Ishikawa (cell line): ENCODE data around the gene PLD6.

ENCODE experiments used
- CEBPB ChIP-seq: IDR thresholded peaks from 2 replicates; pipeline ENCODE4 v1.6.1; 2012
- EGR1 ChIP-seq: IDR thresholded peaks from 2 replicates; pipeline ENCODE4 v1.6.1; 2012
- FOXM1 ChIP-seq: IDR thresholded peaks from 2 replicates; pipeline ENCODE4 v1.6.1; 2012; ENCODE audit warnings: low read depth, borderline replicate concordance
- NFIC ChIP-seq: IDR thresholded peaks from 2 replicates; pipeline ENCODE4 v1.6.1; 2012
- TAF1 ChIP-seq: IDR thresholded peaks from 2 replicates; pipeline ENCODE4 v1.6.1; 2012; ENCODE audit warnings: low read depth, mild to moderate bottlenecking
- TF ChIP-seq, protein P1 (sequence below): IDR thresholded peaks from 2 replicates; pipeline ENCODE4 v1.6.1; 2012

DNA sequence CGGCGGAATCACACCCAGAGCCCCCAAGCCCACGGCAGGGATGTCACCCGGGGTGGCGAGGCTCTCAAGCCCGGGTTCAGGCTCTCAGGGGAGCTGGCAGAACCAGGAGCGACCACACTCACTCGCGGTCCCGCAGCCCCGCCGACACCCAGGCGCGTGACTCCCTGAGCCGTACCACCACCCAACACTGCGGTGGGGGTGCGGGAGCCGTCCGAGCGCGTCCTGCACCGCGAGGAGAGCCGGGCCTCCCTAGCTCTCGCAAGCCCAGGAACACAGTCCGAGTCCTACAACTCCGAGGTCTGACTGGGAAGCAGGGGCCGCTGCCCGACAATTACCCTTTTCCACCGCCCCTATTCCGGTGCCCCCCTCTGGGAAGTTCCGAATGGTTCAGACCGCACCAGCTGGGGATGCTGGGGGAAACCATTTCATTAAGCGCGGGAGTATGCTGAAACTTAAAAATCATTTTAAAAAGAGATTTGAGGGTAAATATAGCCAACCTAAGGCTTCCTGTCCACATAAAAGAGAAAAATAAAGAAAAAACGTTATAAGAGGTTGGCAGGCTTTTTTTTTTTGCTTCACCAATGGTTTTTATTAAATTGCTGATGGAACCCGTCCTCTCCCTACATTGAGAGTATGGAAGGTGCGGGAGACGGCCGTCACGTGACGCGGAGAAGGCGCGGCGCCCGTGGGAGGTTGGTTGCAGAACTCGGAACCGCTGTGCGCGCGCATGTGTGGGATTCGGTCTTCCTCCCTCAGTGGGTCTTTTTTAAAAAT, 31.1 kb upstream of the PLD6 start, which contains the start of gene FLCN:
- TF ChIP-seq FOXM1 = peak; percentile 77; the same call in 1 of the 2 replicates
- peak; percentile 93 for TF ChIP-seq TAF1
- TF ChIP-seq NFIC = 0 out of 2 replicates have a peak, but pooled peaks have one; percentile 5
- no peak for TF ChIP-seq CEBPB
- TF ChIP-seq EGR1 = peak; percentile 55; the same call in 1 of the 2 replicates
- TF ChIP-seq, protein P1, sequence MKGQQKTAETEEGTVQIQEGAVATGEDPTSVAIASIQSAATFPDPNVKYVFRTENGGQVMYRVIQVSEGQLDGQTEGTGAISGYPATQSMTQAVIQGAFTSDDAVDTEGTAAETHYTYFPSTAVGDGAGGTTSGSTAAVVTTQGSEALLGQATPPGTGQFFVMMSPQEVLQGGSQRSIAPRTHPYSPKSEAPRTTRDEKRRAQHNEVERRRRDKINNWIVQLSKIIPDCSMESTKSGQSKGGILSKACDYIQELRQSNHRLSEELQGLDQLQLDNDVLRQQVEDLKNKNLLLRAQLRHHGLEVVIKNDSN = peak; percentile 98
